Spleen (tissue), 11 donors: ENCODE data around the gene CACNG5. TPM values are rescaled to one million over a fixed set of nuclear protein-coding genes. Genes with fewer than 3 reads are reported as not detected.

ENCODE experiments used
- DNase-seq: peaks from one replicate; pipeline ENCODE4 v3.0.0-alpha.2; 2020
- H3K27ac ChIP-seq, 8 donors: fragments of 200-600 bp; sonication (generic) in 7 of 8; 1 replicate in 4 of 8; 2 replicates in 4 of 8; pipeline versions ENCODE4 v1.5.0 to v1.8.0; 2016 to 2021; ENCODE audit warnings: inconsistent platforms in 4 of 8, mild to moderate bottlenecking in 4 of 8, moderate library complexity in 1 of 8
- H3K27me3 ChIP-seq, 7 donors: fragments of 200-600 bp; sonication (generic) in 6 of 7; replicated peaks in 1 of 7; 1 replicate in 4 of 7; 2 replicates in 3 of 7; pipeline versions ENCODE4 v1.5.0 to v1.8.0; 2016 to 2021; ENCODE audit warnings: inconsistent platforms in 3 of 7, mild to moderate bottlenecking in 1 of 7
- H3K36me3 ChIP-seq, 6 donors: fragments of 200-600 bp; sonication (generic) in 5 of 6; 1 replicate in 4 of 6; 2 replicates in 2 of 6; pipeline versions ENCODE4 v1.5.0 to v1.8.0; 2016 to 2021; ENCODE audit warnings: inconsistent platforms in 2 of 6
- H3K4me1 ChIP-seq, 6 donors: fragments of 200-600 bp; sonication (generic) in 5 of 6; 1 replicate in 3 of 6; 2 replicates in 3 of 6; pipeline versions ENCODE4 v1.5.0 to v1.8.0; 2016 to 2021; ENCODE audit warnings: inconsistent platforms in 3 of 6
- H3K4me3 ChIP-seq, 8 donors: fragments of 200-600 bp; sonication (generic) in 7 of 8; 1 replicate in 4 of 8; 2 replicates in 4 of 8; pipeline versions ENCODE4 v1.5.0 to v1.8.0; 2016 to 2021; ENCODE audit warnings: inconsistent platforms in 4 of 8, mild to moderate bottlenecking in 4 of 8, moderate library complexity in 2 of 8
- H3K9me3 ChIP-seq, 8 donors: fragments of 200-600 bp; sonication (generic) in 7 of 8; 1 replicate in 4 of 8; 2 replicates in 4 of 8; pipeline versions ENCODE4 v1.5.0 to v1.8.0; 2016 to 2021; ENCODE audit warnings: inconsistent platforms in 4 of 8
- CTCF ChIP-seq, 11 experiments: fragments of 200-600 bp in 7 of 11; fragments of 450-650 bp in 4 of 11; sonication (generic) in 4 of 11; IDR thresholded peaks in 8 of 11; conservative IDR thresholded peaks in 3 of 11; 1 replicate in 7 of 11; 2 replicates in 4 of 11; pipeline versions ENCODE4 v1.4.0 to v1.8.0; 2016 to 2021; ENCODE audit warnings: antibody characterized with exemption in 11 of 11, inconsistent platforms in 4 of 11, mild to moderate bottlenecking in 1 of 11
- POLR2A ChIP-seq, 3 donors: fragments of 450-650 bp; IDR thresholded peaks; one replicate each; pipeline ENCODE4 v1.5.1; 2017; ENCODE audit warnings: antibody characterized with exemption in 3 of 3, mild to moderate bottlenecking in 1 of 3
- POLR2AphosphoS5 ChIP-seq, 3 donors: sonication (generic); formaldehyde crosslinking; IDR thresholded peaks; one replicate each; pipeline ENCODE4 v1.5.1; 2017; ENCODE audit warnings: antibody characterized with exemption in 3 of 3
- WGBS, 5 donors: extraction: QIAGEN DNeasy Blood & Tissue Kit in 3 of 5; methylation state at CpG; one replicate each; pipeline versions ENCODE4 v1.1.5 to v1.1.7; 2013 to 2018; 5-methylcytosine and 5-hydroxymethylcytosine counted together
- intact Hi-C: fragments of 100-400 bp; cut with DNase I; formaldehyde crosslinking; loops from one replicate; pipeline ENCODE4 v1.15.0; 2023; ENCODE audit warnings: low total_unique reads
- polyA plus RNA-seq, 3 donors: library from polyadenylated mRNA; stranded (reverse); fragments of 200-250 nt; gene quantifications; one replicate each; pipeline ENCODE4 v1.2.1, GENCODE V29; 2013
- total RNA-seq, 7 donors: library from RNA; depleted of rRNA in 3 of 7; stranded (reverse); fragments of >200 nt in 3 of 7; fragmentation: NEBNext Ultra II Directional in 4 of 7; extraction: Animal tissue kit (Norgen Biotek cat#: 25700) in 4 of 7; gene quantifications; one replicate each; pipeline versions ENCODE4 v1.1.0 to v1.2.1, GENCODE V29; 2016 to 2021
- donor health status: healthy with polysubstance abuse.
- donor health status: DM: no; HTN: no; CAD: no; lungs with moderate emphysema.
- donor health status: DM: no; HTN: no; CAD: no.
- donor health status: Bipolar disorder and iron deficiency.
- donor health status: healthy.
- donor health status: DM: no; HTN: no; CAD: no.
- donor health status: DM: yes; HTN: yes; CAD: no.

Gene CACNG5
- total and polyA plus RNA-seq, 10 donors: 0.13 to 0.79 (median 0.54) TPM; not detected in 5

- no peak for TF ChIP-seq POLR2AphosphoS5 (IDR thresholded peaks at IDR 0.05)
- no peak for TF ChIP-seq POLR2A (IDR thresholded peaks at IDR 0.05)
- TF ChIP-seq CTCF (IDR thresholded peaks at IDR 0.05 in 8 of 11, conservative IDR thresholded peaks at IDR 0.05 in 3 of 11): no peak
- H3K4me3 ChIP-seq: no peak overlapping the region
- peaks cover 0 to 32% (median 0%) of the 10 kb centered on the region in 6 donors for H3K36me3 ChIP-seq
- peaks cover 0 to 30% (median 0%) of the 10 kb centered on the region in 7 donors for H3K27me3 ChIP-seq
- no peaks in the 10 kb centered on the region for H3K9me3 ChIP-seq
- H3K4me1 ChIP-seq: peaks cover 0 to 13% (median 2%) of the 10 kb centered on the region in 6 donors
- H3K27ac ChIP-seq: no peak overlapping the region
- intact Hi-C loops: no loop called here
- WGBS, 5 donors: 46 to 58% (median 52%) methylated on average over 5 to 10 of the region's 10 CpGs
- peak; percentile 55 for DNase-seq
These were observed 27.7 kb upstream of the CACNG5 start for GRCh38 chr17:66807182-66807581.

DNA sequence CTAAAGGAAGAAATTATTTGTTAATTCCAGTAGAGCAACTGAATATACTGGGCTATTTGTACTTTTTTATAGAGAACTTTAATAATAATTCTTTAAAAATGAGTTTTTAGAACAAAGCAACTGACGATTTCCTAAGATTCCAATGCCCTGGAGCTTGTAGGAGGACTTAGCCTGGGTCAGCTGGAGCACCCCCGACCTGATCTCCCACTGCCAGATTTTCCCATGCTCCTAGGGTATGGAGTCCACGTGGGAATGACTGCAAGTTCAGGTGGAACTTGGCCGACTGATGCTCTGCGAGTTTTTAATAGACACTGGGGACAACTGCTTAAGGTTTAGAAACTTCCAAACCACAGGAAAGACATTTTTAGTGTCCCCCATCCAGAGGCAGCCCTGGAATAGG, 25.5 kb upstream of the CACNG5 start:
- 74 to 94% (median 87%) methylated on average over 5 of the region's 5 CpGs for WGBS, 5 donors
- Histone ChIP-seq H3K9me3 (no peaks in the 10 kb centered on the region), H3K4me1 (peaks cover 0 to 13% (median 2%) of the 10 kb centered on the region in 6 donors), H3K4me3 (no peak overlapping the region), H3K27ac (no peak overlapping the region), H3K27me3 (peaks cover 0 to 33% (median 0%) of the 10 kb centered on the region in 7 donors), H3K36me3 (peaks cover 0 to 13% (median 0%) of the 10 kb centered on the region in 6 donors)
- TF ChIP-seq CTCF (IDR thresholded peaks at IDR 0.05 in 8 of 11, conservative IDR thresholded peaks at IDR 0.05 in 3 of 11) (no peak), POLR2A (IDR thresholded peaks at IDR 0.05) (no peak), POLR2AphosphoS5 (IDR thresholded peaks at IDR 0.05) (no peak)
- no peak for DNase-seq
- intact Hi-C loops: no loop called here

DNA sequence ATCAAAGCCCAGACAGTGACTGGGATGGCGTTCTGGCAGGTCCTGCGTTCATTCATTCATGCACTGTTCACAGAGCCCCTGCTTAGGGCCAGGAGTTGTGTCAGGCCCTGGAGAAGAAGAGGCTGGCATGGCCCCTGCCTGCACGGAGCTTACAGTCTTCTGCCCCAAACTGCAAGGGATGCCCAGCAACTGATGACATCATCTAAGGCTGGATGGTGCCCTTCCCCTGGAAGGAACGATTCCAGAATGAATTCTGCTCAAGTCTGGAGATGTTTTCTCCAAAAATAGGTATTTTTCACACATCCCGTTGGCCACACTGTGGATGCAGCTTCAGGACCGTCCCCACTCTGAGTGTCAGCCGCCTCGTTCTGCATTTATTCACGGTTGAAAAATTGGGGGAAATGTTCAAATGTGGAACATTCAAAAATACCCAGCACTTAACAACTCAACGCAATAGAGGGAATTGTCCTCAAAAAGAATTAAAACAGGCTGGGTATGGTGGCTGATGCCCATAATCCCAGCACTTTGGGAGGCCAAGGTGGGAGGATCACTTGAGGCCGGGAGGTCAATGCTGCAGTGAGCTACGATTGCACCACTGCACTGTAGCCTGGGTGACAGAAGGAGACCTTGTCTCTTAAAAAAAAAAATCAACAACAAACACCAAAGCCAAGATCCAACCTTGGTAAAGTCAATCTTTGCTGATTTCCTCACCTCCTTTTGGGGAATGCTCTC, 23.8 kb upstream of the CACNG5 start:
- DNase-seq: no peak
- TF ChIP-seq CTCF (IDR thresholded peaks at IDR 0.05 in 8 of 11, conservative IDR thresholded peaks at IDR 0.05 in 3 of 11) (no peak), POLR2A (IDR thresholded peaks at IDR 0.05) (no peak), POLR2AphosphoS5 (IDR thresholded peaks at IDR 0.05) (no peak)
- WGBS, 5 donors: 90 to 94% (median 92%) methylated on average over 12 of the region's 12 CpGs
- Histone ChIP-seq H3K4me1 (peaks cover 0 to 13% (median 2%) of the 10 kb centered on the region in 6 donors), H3K9me3 (no peaks in the 10 kb centered on the region), H3K4me3 (no peak overlapping the region), H3K36me3 (peaks cover 0 to 2% (median 0%) of the 10 kb centered on the region in 6 donors), H3K27ac (no peak overlapping the region), H3K27me3 (peaks cover 0 to 33% (median 0%) of the 10 kb centered on the region in 7 donors)
- intact Hi-C loops: no loop called here

- Histone ChIP-seq H3K9me3 (no peaks in the 10 kb centered on the region), H3K36me3 (no peaks in the 10 kb centered on the region), H3K27ac (no peak overlapping the region), H3K4me3 (no peak overlapping the region), H3K4me1 (peaks cover 0 to 13% (median 2%) of the 10 kb centered on the region in 6 donors), H3K27me3 (peaks cover 0 to 33% (median 0%) of the 10 kb centered on the region in 7 donors)
- DNase-seq: no peak
- no peak for TF ChIP-seq CTCF (IDR thresholded peaks at IDR 0.05 in 8 of 11, conservative IDR thresholded peaks at IDR 0.05 in 3 of 11)
- TF ChIP-seq POLR2A (IDR thresholded peaks at IDR 0.05): no peak
- TF ChIP-seq POLR2AphosphoS5 (IDR thresholded peaks at IDR 0.05): no peak
- 75 to 83% (median 79%) methylated on average over 9 of the region's 9 CpGs for WGBS, 5 donors
- intact Hi-C loops: no loop called here
These were observed 23.2 kb upstream of the CACNG5 start for GRCh38 chr17:66811683-66812054.
